ENCODE data around the gene TMEM132D. TPM values are rescaled to one million over a fixed set of nuclear protein-coding genes. Genes with fewer than 3 reads are reported as not detected.

The TMEM132D gene
- total and polyA plus RNA-seq, 2 of the 8 experiments (the other 6 are each of a cell fraction or from before 2014, with no cell fraction given), result 3.5 to 10.1 TPM

DNA sequence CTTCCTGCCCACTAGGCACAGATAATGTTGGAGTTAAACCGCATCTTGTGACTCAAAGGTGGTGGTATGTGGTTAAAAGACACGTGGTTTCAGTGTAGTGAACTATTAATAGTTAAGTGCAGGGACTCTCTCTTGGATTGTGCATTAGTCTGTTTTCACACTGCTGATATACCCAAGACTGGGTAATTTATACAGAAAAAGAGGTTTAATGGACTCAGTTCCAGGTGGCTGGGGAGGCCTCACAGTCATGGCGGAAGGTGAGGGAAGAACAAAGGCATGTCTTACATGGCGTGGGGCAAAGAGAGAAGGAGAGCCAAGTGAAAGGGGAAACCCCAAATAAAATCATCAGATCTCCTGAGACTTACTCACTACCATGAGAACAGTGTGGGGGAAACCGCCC lies 688.3 kb downstream of the TMEM132D start:
- ChIA-PET CTCF (ENCODE audit: partially characterized antibody) (interaction anchor here (2.2 kb wide), 1 partner anchor 26 kb away, joined by 9 read pairs; no protein-coding TSS in a partner anchor), POLR2A (ENCODE audit: partially characterized antibody) (no interaction called here)
- DNase-seq (ENCODE audit: low read depth in 1 of 2, low spot score in 2 of 2) (no peak), FAIRE-seq (no peak)
- Histone ChIP-seq H4K91ac (replicated peaks; ENCODE audit: insufficient read length, low read length) (no peak overlapping the region), H2BK120ac (replicated peaks; ENCODE audit: low read depth, low read length) (no peak overlapping the region), H2BK5ac (ENCODE audit: low read depth, low read length) (no peak overlapping the region), H2AFZ (ENCODE audit: low read length) (no peak overlapping the region), H3K9me3 (ENCODE audit: insufficient read depth in 2 of 2, low read depth in 1 of 2, low read length in 1 of 2) (no peaks in the 10 kb centered on the region), H4K20me1 (replicated peaks in 1 of 2; ENCODE audit: control insufficient read depth in 1 of 2, insufficient read depth in 2 of 2, low read length in 2 of 2) (no peaks in the 10 kb centered on the region), H3K27ac (ENCODE audit: low read depth, low read length) (no peak overlapping the region), H4K8ac (ENCODE audit: extremely low read depth, insufficient read depth, low read length) (no peak overlapping the region), H3K23me2 (ENCODE audit: low read depth, low read length) (no peaks in the 10 kb centered on the region), H3K56ac (replicated peaks; ENCODE audit: insufficient read length, low read depth, low read length) (no peak overlapping the region), H3K4ac (replicated peaks; ENCODE audit: insufficient read length, low read depth, low read length) (no peak overlapping the region), H2BK15ac (ENCODE audit: low read length) (no peak overlapping the region), H3K4me2 (ENCODE audit: insufficient read depth in 1 of 2, low read depth in 2 of 2, low read length in 2 of 2) (no peak overlapping the region), H3K27me3 (replicated peaks in 1 of 4; ENCODE audit: control insufficient read depth in 3 of 4, extremely low read depth in 1 of 4, insufficient read depth in 3 of 4, low read length in 3 of 4) (no peaks in the 10 kb centered on the region), H2AK5ac (ENCODE audit: low read depth, low read length) (no peak overlapping the region), H3K36me3 (ENCODE audit: control insufficient read depth in 2 of 4, insufficient read depth in 4 of 4, low read length in 3 of 4) (no peaks in the 10 kb centered on the region), H3K9ac (replicated peaks in 1 of 4; ENCODE audit: extremely low read depth in 1 of 4, low read depth in 3 of 4, low read length in 3 of 4) (no peak overlapping the region), H3K79me1 (ENCODE audit: low read depth, low read length) (no peaks in the 10 kb centered on the region), H3K14ac (ENCODE audit: insufficient read length) (no peak overlapping the region), H3K79me2 (ENCODE audit: control insufficient read depth in 1 of 2, insufficient read depth in 2 of 2, low read length in 2 of 2) (no peaks in the 10 kb centered on the region), H3K4me3 (ENCODE audit: extremely low read depth in 1 of 4, insufficient read depth in 2 of 4, low read depth in 3 of 4, low read length in 4 of 4) (no peak overlapping the region), H2BK12ac (ENCODE audit: low read depth, low read length) (no peak overlapping the region), H4K5ac (ENCODE audit: insufficient read length, low read depth, low read length) (no peak overlapping the region), H3K18ac (ENCODE audit: extremely low read depth, low read length) (no peak overlapping the region), H3K23ac (ENCODE audit: insufficient read length) (no peak overlapping the region), H2BK20ac (ENCODE audit: low read length) (no peak overlapping the region), H3K4me1 (replicated peaks in 1 of 4; ENCODE audit: control insufficient read depth in 3 of 4, insufficient read depth in 4 of 4, low read length in 3 of 4) (no peaks in the 10 kb centered on the region)
- TF ChIP-seq SP2 (IDR thresholded peaks at IDR 0.05; ENCODE audit: low read length) (no peak), CHD2 (IDR thresholded peaks at IDR 0.05; ENCODE audit: low read length) (no peak), KDM5A (IDR thresholded peaks at IDR 0.05; ENCODE audit: low read length) (no peak), MAFK (IDR thresholded peaks at IDR 0.05; ENCODE audit: low read depth, low read length) (no peak), TEAD4 (IDR thresholded peaks at IDR 0.05; ENCODE audit: low read depth, low read length) (no peak), GTF2F1 (IDR thresholded peaks at IDR 0.05; ENCODE audit: borderline replicate concordance, low read depth, low read length) (no peak)
- WGBS, 2 experiments (ENCODE audit: extremely low coverage in 1 of 2, insufficient coverage in 1 of 2, insufficient read length in 1 of 2, insufficient replicate concordance in 2 of 2, low coverage in 1 of 2, low lambda C conversion rate in 2 of 2, missing lambda C conversion rate in 1 of 2), result 88% methylated on average over 5 of the region's 5 CpGs; no CpG with 5 or more reads in 1 of the 2 experiments

All from H1 (cell line).